ENCODE data around the gene HDLBP.

HDLBP gene

GRCh38 chr2:241232736-241233575 lies 82.5 kb downstream of the HDLBP start:
- Histone ChIP-seq H3K4me1 (ENCODE audit: control insufficient read depth, insufficient read depth, low read length) (no peaks in the 10 kb centered on the region), H3K27ac (ENCODE audit: low read depth, low read length) (no peak overlapping the region), H3K36me3 (ENCODE audit: control insufficient read depth, insufficient read depth, low read length) (peaks cover 95% of the 10 kb centered on the region), H3K27me3 (ENCODE audit: control insufficient read depth, insufficient read depth, low read length) (no peaks in the 10 kb centered on the region), H3K9ac (ENCODE audit: low read depth, low read length) (no peak overlapping the region), H3K9me3 (ENCODE audit: control insufficient read depth, insufficient read depth, low read length) (no peaks in the 10 kb centered on the region), H3K4me3 (ENCODE audit: low read depth, low read length) (no peak overlapping the region)

GRCh38 chr2:241230435-241230834 lies 85.0 kb downstream of the HDLBP start:
- H3K27ac ChIP-seq (ENCODE audit: low read depth, low read length) = no peak overlapping the region
- no peaks in the 10 kb centered on the region for H3K9me3 ChIP-seq (ENCODE audit: control insufficient read depth, insufficient read depth, low read length)
- H3K27me3 ChIP-seq (ENCODE audit: control insufficient read depth, insufficient read depth, low read length) = no peaks in the 10 kb centered on the region
- H3K36me3 ChIP-seq (ENCODE audit: control insufficient read depth, insufficient read depth, low read length) = peaks cover 90% of the 10 kb centered on the region
- no peak overlapping the region for H3K4me3 ChIP-seq (ENCODE audit: low read depth, low read length)
- no peak overlapping the region for H3K9ac ChIP-seq (ENCODE audit: low read depth, low read length)
- no peaks in the 10 kb centered on the region for H3K4me1 ChIP-seq (ENCODE audit: control insufficient read depth, insufficient read depth, low read length)

GRCh38 chr2:241229563-241230401 lies 85.7 kb downstream of the HDLBP start:
- no peak overlapping the region for H3K9ac ChIP-seq (ENCODE audit: low read depth, low read length)
- no peaks in the 10 kb centered on the region for H3K4me1 ChIP-seq (ENCODE audit: control insufficient read depth, insufficient read depth, low read length)
- no peaks in the 10 kb centered on the region for H3K9me3 ChIP-seq (ENCODE audit: control insufficient read depth, insufficient read depth, low read length)
- H3K36me3 ChIP-seq (ENCODE audit: control insufficient read depth, insufficient read depth, low read length) = peaks cover 89% of the 10 kb centered on the region
- no peak overlapping the region for H3K4me3 ChIP-seq (ENCODE audit: low read depth, low read length)
- no peak overlapping the region for H3K27ac ChIP-seq (ENCODE audit: low read depth, low read length)
- H3K27me3 ChIP-seq (ENCODE audit: control insufficient read depth, insufficient read depth, low read length) = no peaks in the 10 kb centered on the region

GRCh38 chr2:241228860-241229516 lies 86.5 kb downstream of the HDLBP start:
- no peak overlapping the region for H3K9ac ChIP-seq (ENCODE audit: low read depth, low read length)
- no peaks in the 10 kb centered on the region for H3K9me3 ChIP-seq (ENCODE audit: control insufficient read depth, insufficient read depth, low read length)
- H3K36me3 ChIP-seq (ENCODE audit: control insufficient read depth, insufficient read depth, low read length) = peaks cover 85% of the 10 kb centered on the region

GRCh38 chr2:241228081-241228859 lies 87.2 kb downstream of the HDLBP start:
- Histone ChIP-seq H3K36me3 (ENCODE audit: control insufficient read depth, insufficient read depth, low read length) (peaks cover 78% of the 10 kb centered on the region), H3K27ac (ENCODE audit: low read depth, low read length) (no peak overlapping the region)

More at GRCh38 chr2:241228860-241229516, 86.5 kb downstream of the HDLBP start:
- H3K27me3 ChIP-seq (ENCODE audit: control insufficient read depth, insufficient read depth, low read length) = no peaks in the 10 kb centered on the region
- H3K4me1 ChIP-seq (ENCODE audit: control insufficient read depth, insufficient read depth, low read length) = no peaks in the 10 kb centered on the region
- no peak overlapping the region for H3K27ac ChIP-seq (ENCODE audit: low read depth, low read length)
- no peak overlapping the region for H3K4me3 ChIP-seq (ENCODE audit: low read depth, low read length)

DNA sequence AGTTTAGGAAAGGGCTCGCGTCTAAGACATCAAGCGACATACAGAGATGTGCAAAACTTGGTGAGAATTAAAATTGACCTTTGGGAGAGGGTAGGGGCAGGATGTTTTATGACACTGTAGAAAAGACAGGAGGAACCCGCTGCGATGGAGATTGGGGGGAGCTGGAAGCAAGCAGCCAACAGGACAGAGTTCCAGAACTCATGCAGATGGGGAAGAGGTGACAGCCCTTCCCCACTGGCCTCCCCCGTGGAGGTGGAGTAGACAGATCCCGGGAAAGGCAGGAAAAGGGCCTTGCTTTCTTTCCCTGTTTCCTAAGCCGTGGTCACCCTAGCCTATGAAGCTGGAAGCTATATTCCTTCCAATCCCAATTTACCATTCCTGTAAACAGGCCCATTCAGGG lies 87.9 kb downstream of the HDLBP start:
- Histone ChIP-seq H3K4me3 (ENCODE audit: low read depth, low read length) (no peak overlapping the region), H3K27me3 (ENCODE audit: control insufficient read depth, insufficient read depth, low read length) (no peaks in the 10 kb centered on the region), H3K4me1 (ENCODE audit: control insufficient read depth, insufficient read depth, low read length) (no peaks in the 10 kb centered on the region), H3K9ac (ENCODE audit: low read depth, low read length) (no peak overlapping the region), H3K27ac (ENCODE audit: low read depth, low read length) (no peak overlapping the region), H3K9me3 (ENCODE audit: control insufficient read depth, insufficient read depth, low read length) (no peaks in the 10 kb centered on the region), H3K36me3 (ENCODE audit: control insufficient read depth, insufficient read depth, low read length) (peaks cover 75% of the 10 kb centered on the region)

More at GRCh38 chr2:241228081-241228859, 87.2 kb downstream of the HDLBP start:
- H3K4me3 ChIP-seq (ENCODE audit: low read depth, low read length) = no peak overlapping the region
- no peaks in the 10 kb centered on the region for H3K27me3 ChIP-seq (ENCODE audit: control insufficient read depth, insufficient read depth, low read length)
- no peaks in the 10 kb centered on the region for H3K4me1 ChIP-seq (ENCODE audit: control insufficient read depth, insufficient read depth, low read length)
- H3K9ac ChIP-seq (ENCODE audit: low read depth, low read length) = no peak overlapping the region
- no peaks in the 10 kb centered on the region for H3K9me3 ChIP-seq (ENCODE audit: control insufficient read depth, insufficient read depth, low read length)

GRCh38 chr2:241226723-241227572 lies 88.5 kb downstream of the HDLBP start:
- no peak overlapping the region for H3K4me3 ChIP-seq (ENCODE audit: low read depth, low read length)
- H3K4me1 ChIP-seq (ENCODE audit: control insufficient read depth, insufficient read depth, low read length) = no peaks in the 10 kb centered on the region
- no peak overlapping the region for H3K27ac ChIP-seq (ENCODE audit: low read depth, low read length)
- no peaks in the 10 kb centered on the region for H3K9me3 ChIP-seq (ENCODE audit: control insufficient read depth, insufficient read depth, low read length)
- H3K36me3 ChIP-seq (ENCODE audit: control insufficient read depth, insufficient read depth, low read length) = peaks cover 68% of the 10 kb centered on the region
- H3K27me3 ChIP-seq (ENCODE audit: control insufficient read depth, insufficient read depth, low read length) = no peaks in the 10 kb centered on the region
- H3K9ac ChIP-seq (ENCODE audit: low read depth, low read length) = no peak overlapping the region

DNA sequence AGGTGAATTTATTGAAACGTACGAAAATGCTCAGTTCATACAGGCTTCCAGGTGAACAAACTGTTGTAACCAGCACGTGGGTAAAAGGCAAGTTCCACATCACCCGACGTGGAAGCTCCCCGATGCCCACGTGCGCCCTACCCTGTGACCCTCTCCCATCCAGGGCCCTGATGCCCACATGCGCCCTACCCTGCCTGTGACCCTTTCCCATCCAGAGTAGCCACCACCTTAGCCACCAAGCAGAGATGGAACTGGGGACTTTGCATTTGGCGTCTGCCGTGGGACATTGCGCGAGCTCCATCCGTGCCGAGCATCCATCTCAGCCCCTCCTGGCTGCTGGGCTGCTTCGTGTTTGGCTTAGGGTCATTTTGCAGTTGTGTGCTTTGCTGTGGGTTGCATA lies 89.5 kb downstream of the HDLBP start:
- Histone ChIP-seq H3K27ac (ENCODE audit: low read depth, low read length) (no peak overlapping the region), H3K36me3 (ENCODE audit: control insufficient read depth, insufficient read depth, low read length) (peaks cover 62% of the 10 kb centered on the region), H3K4me1 (ENCODE audit: control insufficient read depth, insufficient read depth, low read length) (no peaks in the 10 kb centered on the region), H3K4me3 (ENCODE audit: low read depth, low read length) (no peak overlapping the region), H3K9me3 (ENCODE audit: control insufficient read depth, insufficient read depth, low read length) (no peaks in the 10 kb centered on the region), H3K9ac (ENCODE audit: low read depth, low read length) (no peak overlapping the region), H3K27me3 (ENCODE audit: control insufficient read depth, insufficient read depth, low read length) (no peaks in the 10 kb centered on the region)

- H3K4me1 ChIP-seq (ENCODE audit: control insufficient read depth, insufficient read depth, low read length) = no peaks in the 10 kb centered on the region
- no peaks in the 10 kb centered on the region for H3K9me3 ChIP-seq (ENCODE audit: control insufficient read depth, insufficient read depth, low read length)
- H3K27ac ChIP-seq (ENCODE audit: low read depth, low read length) = no peak overlapping the region
- no peak overlapping the region for H3K9ac ChIP-seq (ENCODE audit: low read depth, low read length)
- H3K36me3 ChIP-seq (ENCODE audit: control insufficient read depth, insufficient read depth, low read length) = peaks cover 58% of the 10 kb centered on the region
- H3K27me3 ChIP-seq (ENCODE audit: control insufficient read depth, insufficient read depth, low read length) = no peaks in the 10 kb centered on the region
- H3K4me3 ChIP-seq (ENCODE audit: low read depth, low read length) = no peak overlapping the region
These were observed 89.9 kb downstream of the HDLBP start for GRCh38 chr2:241225545-241225944.
